Ishikawa (cell line): ENCODE measurements around the gene PCGF5.

ENCODE experiments used
- EP300 ChIP-seq: IDR thresholded peaks from 2 replicates; pipeline ENCODE4 v1.6.1; 2012; ENCODE audit warnings: borderline replicate concordance
- FOXM1 ChIP-seq: IDR thresholded peaks from 2 replicates; pipeline ENCODE4 v1.6.1; 2012; ENCODE audit warnings: low read depth, borderline replicate concordance
- MAX ChIP-seq: IDR thresholded peaks from 2 replicates; pipeline ENCODE4 v1.6.1; 2012
- RAD21 ChIP-seq: IDR thresholded peaks from 2 replicates; pipeline ENCODE4 v1.6.1; 2012; ENCODE audit warnings: low read depth
- REST ChIP-seq: IDR thresholded peaks from 2 replicates; pipeline ENCODE4 v1.6.1; 2012; ENCODE audit warnings: low read depth, mild to moderate bottlenecking
- TCF12 ChIP-seq: IDR thresholded peaks from 2 replicates; pipeline ENCODE4 v1.6.1; 2012; ENCODE audit warnings: low read depth
- TEAD4 ChIP-seq: IDR thresholded peaks from 2 replicates; pipeline ENCODE4 v1.6.1; 2012
- YY1 ChIP-seq: IDR thresholded peaks from 2 replicates; pipeline ENCODE4 v1.6.1; 2012; ENCODE audit warnings: low read depth
- ZBTB7A ChIP-seq: IDR thresholded peaks from 2 replicates; pipeline ENCODE4 v1.6.1; 2012; ENCODE audit warnings: low read depth
- TF ChIP-seq, protein P1 (sequence below): IDR thresholded peaks from 2 replicates; pipeline ENCODE4 v1.6.1; 2012

DNA sequence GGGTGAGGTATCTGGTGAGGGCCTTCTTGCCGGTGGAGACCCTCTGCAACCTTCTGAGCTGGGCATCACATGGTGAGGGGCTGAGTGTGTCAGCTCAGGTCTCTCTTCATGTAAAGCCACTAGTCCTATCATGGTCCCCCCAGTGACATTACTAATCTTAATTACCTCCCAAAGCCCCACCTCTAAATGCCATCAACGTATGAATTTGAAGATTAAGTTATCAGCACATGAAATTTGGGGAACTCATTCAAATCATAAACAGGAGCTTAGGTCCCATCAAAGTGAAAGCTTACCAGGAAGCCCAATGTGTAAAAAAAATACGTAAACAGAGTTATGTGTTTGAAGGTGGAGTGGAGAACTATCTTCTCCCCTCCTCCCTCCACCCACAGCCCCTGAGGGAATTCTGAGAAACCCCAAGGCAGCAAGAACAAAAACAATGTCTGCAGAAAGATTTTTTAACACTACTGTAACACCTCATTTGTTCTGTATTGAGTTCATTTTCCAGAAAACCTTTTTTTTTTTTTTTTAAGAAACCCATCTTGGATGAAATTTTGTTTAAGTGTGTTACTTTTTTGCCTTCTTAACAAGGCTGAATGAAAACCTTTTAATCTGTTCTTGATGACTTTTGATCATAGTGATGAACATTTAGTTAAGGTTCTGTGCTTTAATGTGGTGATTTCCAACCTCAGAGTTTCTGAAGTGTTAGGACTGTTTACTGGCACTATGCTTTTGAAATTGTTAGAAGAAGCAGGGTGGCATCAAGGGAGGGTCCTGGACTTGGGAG lies 19.1 kb upstream of the PCGF5 start:
- TF ChIP-seq EP300 (no peak), TCF12 (no peak), MAX (no peak), FOXM1 (no peak), RAD21 (no peak), REST (no peak), YY1 (no peak), ZBTB7A (no peak), TEAD4 (no peak)
- TF ChIP-seq, protein P1, sequence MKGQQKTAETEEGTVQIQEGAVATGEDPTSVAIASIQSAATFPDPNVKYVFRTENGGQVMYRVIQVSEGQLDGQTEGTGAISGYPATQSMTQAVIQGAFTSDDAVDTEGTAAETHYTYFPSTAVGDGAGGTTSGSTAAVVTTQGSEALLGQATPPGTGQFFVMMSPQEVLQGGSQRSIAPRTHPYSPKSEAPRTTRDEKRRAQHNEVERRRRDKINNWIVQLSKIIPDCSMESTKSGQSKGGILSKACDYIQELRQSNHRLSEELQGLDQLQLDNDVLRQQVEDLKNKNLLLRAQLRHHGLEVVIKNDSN = no peak
